ENCODE results near the gene FH.

FH gene

DNA sequence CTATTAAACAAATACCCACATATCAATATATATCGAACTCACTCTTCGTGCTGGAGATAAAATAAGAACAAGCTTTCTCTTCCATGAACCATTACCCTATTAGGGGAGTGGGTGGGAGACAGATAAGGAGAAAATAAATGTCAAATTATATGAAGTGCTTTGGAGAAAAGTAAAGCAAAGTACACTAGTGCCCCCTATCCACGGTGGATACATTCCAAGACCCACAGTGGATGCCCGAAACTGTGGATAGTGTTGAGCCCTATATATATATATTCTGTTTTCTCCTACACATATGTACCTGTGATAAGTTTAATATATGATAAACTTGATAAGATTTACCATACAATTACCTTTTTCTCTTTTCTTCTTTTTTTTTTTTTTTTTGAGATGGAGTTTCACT is 54.6 kb downstream of the FH start:
- no peaks in the 10 kb centered on the region for H3K9me3 ChIP-seq (ENCODE audit: control insufficient read depth, insufficient read depth, low read length)
- no peaks in the 10 kb centered on the region for H3K4me1 ChIP-seq (ENCODE audit: control insufficient read depth, low read length)
- H4K20me1 ChIP-seq (ENCODE audit: control insufficient read depth, insufficient read depth, low read depth, low read length) = no peaks in the 10 kb centered on the region
- H3K9me2 ChIP-seq (replicated peaks; ENCODE audit: control insufficient read depth, low read length) = no peaks in the 10 kb centered on the region
- no peak overlapping the region for H3K4me3 ChIP-seq (ENCODE audit: low read length)
- TF ChIP-seq, protein P1, sequence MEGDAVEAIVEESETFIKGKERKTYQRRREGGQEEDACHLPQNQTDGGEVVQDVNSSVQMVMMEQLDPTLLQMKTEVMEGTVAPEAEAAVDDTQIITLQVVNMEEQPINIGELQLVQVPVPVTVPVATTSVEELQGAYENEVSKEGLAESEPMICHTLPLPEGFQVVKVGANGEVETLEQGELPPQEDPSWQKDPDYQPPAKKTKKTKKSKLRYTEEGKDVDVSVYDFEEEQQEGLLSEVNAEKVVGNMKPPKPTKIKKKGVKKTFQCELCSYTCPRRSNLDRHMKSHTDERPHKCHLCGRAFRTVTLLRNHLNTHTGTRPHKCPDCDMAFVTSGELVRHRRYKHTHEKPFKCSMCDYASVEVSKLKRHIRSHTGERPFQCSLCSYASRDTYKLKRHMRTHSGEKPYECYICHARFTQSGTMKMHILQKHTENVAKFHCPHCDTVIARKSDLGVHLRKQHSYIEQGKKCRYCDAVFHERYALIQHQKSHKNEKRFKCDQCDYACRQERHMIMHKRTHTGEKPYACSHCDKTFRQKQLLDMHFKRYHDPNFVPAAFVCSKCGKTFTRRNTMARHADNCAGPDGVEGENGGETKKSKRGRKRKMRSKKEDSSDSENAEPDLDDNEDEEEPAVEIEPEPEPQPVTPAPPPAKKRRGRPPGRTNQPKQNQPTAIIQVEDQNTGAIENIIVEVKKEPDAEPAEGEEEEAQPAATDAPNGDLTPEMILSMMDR (IDR thresholded peaks at IDR 0.05; ENCODE audit: low read depth, low read length, poor library complexity, severe bottlenecking) = no peak
- TF ChIP-seq EZH2phosphoT487 (IDR thresholded peaks at IDR 0.05; ENCODE audit: borderline replicate concordance, low read length) = no peak
- no peaks in the 10 kb centered on the region for H3K36me3 ChIP-seq (ENCODE audit: control insufficient read depth, low read length)
- H3K79me2 ChIP-seq (ENCODE audit: control insufficient read depth, low read length) = no peaks in the 10 kb centered on the region
- H3K27me3 ChIP-seq (ENCODE audit: control insufficient read depth, low read length) = no peaks in the 10 kb centered on the region
- no peak overlapping the region for H3K4me2 ChIP-seq (ENCODE audit: low read length)
- H3K27ac ChIP-seq (ENCODE audit: low read depth, low read length) = no peak overlapping the region
- no peaks in the 10 kb centered on the region for H3F3A ChIP-seq (ENCODE audit: control insufficient read depth, insufficient read depth)

DNA sequence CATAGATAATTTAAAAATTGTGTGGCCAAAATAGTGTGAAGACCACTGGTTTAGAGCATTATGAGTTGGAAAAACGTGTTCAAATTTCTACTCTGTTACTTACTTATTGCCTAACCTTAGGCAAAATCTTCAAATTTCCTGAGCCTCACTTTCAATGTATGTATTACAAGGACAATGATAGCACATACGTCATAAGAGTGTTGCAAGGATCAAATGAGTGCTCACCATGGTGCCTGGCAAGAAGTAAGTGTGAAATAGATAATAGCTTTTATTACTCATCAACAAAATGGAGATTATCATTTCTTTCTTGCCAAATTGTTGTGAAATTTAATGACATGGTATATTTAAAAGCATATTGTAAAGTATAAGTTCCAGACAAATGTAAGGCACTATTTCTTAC is 57.2 kb downstream of the FH start:
- Histone ChIP-seq H3K27ac (ENCODE audit: low read depth, low read length) (no peak overlapping the region), H3F3A (ENCODE audit: control insufficient read depth, insufficient read depth) (no peaks in the 10 kb centered on the region), H3K36me3 (ENCODE audit: control insufficient read depth, low read length) (no peaks in the 10 kb centered on the region), H3K9me2 (replicated peaks; ENCODE audit: control insufficient read depth, low read length) (no peaks in the 10 kb centered on the region), H4K20me1 (ENCODE audit: control insufficient read depth, insufficient read depth, low read depth, low read length) (no peaks in the 10 kb centered on the region), H3K4me3 (ENCODE audit: low read length) (no peak overlapping the region), H3K4me2 (ENCODE audit: low read length) (no peak overlapping the region), H3K4me1 (ENCODE audit: control insufficient read depth, low read length) (no peaks in the 10 kb centered on the region), H3K79me2 (ENCODE audit: control insufficient read depth, low read length) (no peaks in the 10 kb centered on the region), H3K27me3 (ENCODE audit: control insufficient read depth, low read length) (no peaks in the 10 kb centered on the region), H3K9me3 (ENCODE audit: control insufficient read depth, insufficient read depth, low read length) (no peaks in the 10 kb centered on the region)
- TF ChIP-seq, protein P1 (IDR thresholded peaks at IDR 0.05; ENCODE audit: low read depth, low read length, poor library complexity, severe bottlenecking) = no peak
- TF ChIP-seq EZH2phosphoT487 (IDR thresholded peaks at IDR 0.05; ENCODE audit: borderline replicate concordance, low read length) = no peak

- Histone ChIP-seq H3K4me3 (ENCODE audit: low read length) (no peak overlapping the region), H3K4me1 (ENCODE audit: control insufficient read depth, low read length) (no peaks in the 10 kb centered on the region), H3K79me2 (ENCODE audit: control insufficient read depth, low read length) (no peaks in the 10 kb centered on the region), H4K20me1 (ENCODE audit: control insufficient read depth, insufficient read depth, low read depth, low read length) (no peaks in the 10 kb centered on the region), H3K9me3 (ENCODE audit: control insufficient read depth, insufficient read depth, low read length) (no peaks in the 10 kb centered on the region), H3K9me2 (replicated peaks; ENCODE audit: control insufficient read depth, low read length) (no peaks in the 10 kb centered on the region), H3K4me2 (ENCODE audit: low read length) (no peak overlapping the region), H3K36me3 (ENCODE audit: control insufficient read depth, low read length) (no peaks in the 10 kb centered on the region), H3F3A (ENCODE audit: control insufficient read depth, insufficient read depth) (no peaks in the 10 kb centered on the region), H3K27ac (ENCODE audit: low read depth, low read length) (no peak overlapping the region), H3K27me3 (ENCODE audit: control insufficient read depth, low read length) (no peaks in the 10 kb centered on the region)
- no peak for TF ChIP-seq EZH2phosphoT487 (IDR thresholded peaks at IDR 0.05; ENCODE audit: borderline replicate concordance, low read length)
- TF ChIP-seq, protein P1 (IDR thresholded peaks at IDR 0.05; ENCODE audit: low read depth, low read length, poor library complexity, severe bottlenecking) = no peak
Observed at GRCh38 chr1:241460098-241460873, 59.3 kb downstream of the FH start.
